HAP-1 (cell line): ENCODE results near the gene PDZK1IP1.
"Not testable (repeated sequence)": the region's sequence is repeated elsewhere in the genome, so short reads cannot be mapped to it uniquely, and the experiment has no call there.

Experiments
- DNase-seq, 2 experiments: peaks; one replicate each; pipeline ENCODE4 v3.0.0-alpha.2; 2016 to 2020; ENCODE audit warnings: low spot score in 2 of 2
- H3K27me3 ChIP-seq: fragments of 250-450 bp; sonication (Bioruptor Pico); 2 replicates; pipeline ENCODE4 v1.5.1; 2020; ENCODE audit warnings: low read depth, mild to moderate bottlenecking, moderate library complexity
- H3K36me3 ChIP-seq: fragments of 250-450 bp; sonication (Bioruptor Pico); replicated peaks from 2 replicates; pipeline ENCODE4 v1.5.1; 2020; ENCODE audit warnings: mild to moderate bottlenecking
- H3K4me1 ChIP-seq: fragments of 250-450 bp; sonication (Bioruptor Pico); 2 replicates; pipeline ENCODE4 v1.5.1; 2020; ENCODE audit warnings: mild to moderate bottlenecking
- H3K4me3 ChIP-seq: fragments of 250-450 bp; sonication (Bioruptor Pico); 2 replicates; pipeline ENCODE4 v1.5.1; 2020; ENCODE audit warnings: mild to moderate bottlenecking, moderate library complexity
- H3K9me3 ChIP-seq: fragments of 250-450 bp; sonication (Bioruptor Pico); 2 replicates; pipeline ENCODE4 v1.5.1; 2020; ENCODE audit warnings: mild to moderate bottlenecking, moderate library complexity
- in situ Hi-C: fragments of 300-500 bp; cut with MboI; formaldehyde crosslinking; loops from 3 replicates; pipeline ENCODE4 v1.14.3; 2020; ENCODE audit warnings: low sequenced_read_pairs, inconsistent platforms, mixed read lengths

The PDZK1IP1 gene

GRCh38 chr1:47198214-47198613, 8.4 kb upstream of the PDZK1IP1 start:
- Histone ChIP-seq H3K9me3 (no peaks in the 10 kb centered on the region), H3K4me1 (no peaks in the 10 kb centered on the region), H3K4me3 (no peak overlapping the region), H3K27me3 (no peaks in the 10 kb centered on the region), H3K36me3 (no peaks in the 10 kb centered on the region)
- in situ Hi-C loops = loop anchor here (10.0 kb wide), 1 partner anchor 517 kb away; no protein-coding TSS in a partner anchor
- DNase-seq = no peak

DNA sequence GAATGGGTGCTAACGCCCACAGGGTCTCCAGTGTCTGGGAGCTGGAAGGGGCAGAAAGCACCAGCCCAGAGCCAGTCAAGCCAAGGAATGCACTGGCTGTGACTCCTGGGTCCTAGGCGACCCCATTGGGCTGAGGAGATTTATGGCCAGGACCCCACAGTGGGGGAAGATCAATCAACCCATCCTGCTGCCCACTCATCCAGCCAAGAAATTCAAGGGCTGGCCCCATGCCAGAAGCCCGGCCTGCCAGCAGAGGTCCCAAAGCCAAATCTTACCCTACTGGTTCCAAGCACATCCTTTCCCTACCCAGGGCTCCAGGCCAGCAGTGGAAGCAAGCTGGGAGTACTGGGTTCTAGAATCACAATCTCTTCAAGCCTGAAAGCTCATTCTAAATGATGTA, 6.8 kb upstream of the PDZK1IP1 start:
- no peaks in the 10 kb centered on the region for H3K27me3 ChIP-seq
- in situ Hi-C loops = loop anchor here (10.0 kb wide), 1 partner anchor 518 kb away; no protein-coding TSS in a partner anchor
- no peak overlapping the region for H3K4me3 ChIP-seq
- no peaks in the 10 kb centered on the region for H3K9me3 ChIP-seq
- H3K4me1 ChIP-seq = no peaks in the 10 kb centered on the region
- H3K36me3 ChIP-seq = no peaks in the 10 kb centered on the region
- DNase-seq = no peak

GRCh38 chr1:47195981-47196380, 6.1 kb upstream of the PDZK1IP1 start:
- in situ Hi-C loops = loop anchor here (10.0 kb wide), 1 partner anchor 519 kb away; no protein-coding TSS in a partner anchor
- not testable (repeated sequence) for H3K4me3 ChIP-seq, H3K4me1 ChIP-seq, DNase-seq, H3K27me3 ChIP-seq, H3K9me3 ChIP-seq, H3K36me3 ChIP-seq

DNA sequence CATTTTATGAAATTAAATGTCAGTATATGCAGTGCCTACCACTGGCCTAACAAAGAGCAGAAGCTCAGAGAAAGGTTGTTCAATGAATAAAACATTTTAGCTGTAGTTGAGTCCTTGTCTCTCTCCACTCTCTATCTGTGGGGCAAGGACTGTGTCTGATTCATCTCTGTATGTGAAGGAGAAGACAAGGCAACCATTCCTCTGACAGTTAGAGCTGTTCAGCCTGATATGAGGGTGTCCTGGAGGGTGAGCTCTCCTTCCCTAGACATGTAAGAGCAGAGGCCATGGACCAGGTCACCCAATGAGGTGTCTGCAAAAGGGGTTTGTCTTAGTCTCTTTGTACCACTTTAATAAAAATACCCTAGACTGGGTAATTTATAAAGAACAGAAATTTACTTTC, 4.5 kb upstream of the PDZK1IP1 start:
- Histone ChIP-seq H3K4me3 (no peak overlapping the region), H3K27me3 (no peaks in the 10 kb centered on the region), H3K4me1 (no peaks in the 10 kb centered on the region), H3K36me3 (no peaks in the 10 kb centered on the region), H3K9me3 (no peaks in the 10 kb centered on the region)
- in situ Hi-C loops = loop anchor here (5.0 to 10.0 kb wide), 2 partner anchors 68 to 520 kb away; no protein-coding TSS in a partner anchor
- DNase-seq = no peak

DNA sequence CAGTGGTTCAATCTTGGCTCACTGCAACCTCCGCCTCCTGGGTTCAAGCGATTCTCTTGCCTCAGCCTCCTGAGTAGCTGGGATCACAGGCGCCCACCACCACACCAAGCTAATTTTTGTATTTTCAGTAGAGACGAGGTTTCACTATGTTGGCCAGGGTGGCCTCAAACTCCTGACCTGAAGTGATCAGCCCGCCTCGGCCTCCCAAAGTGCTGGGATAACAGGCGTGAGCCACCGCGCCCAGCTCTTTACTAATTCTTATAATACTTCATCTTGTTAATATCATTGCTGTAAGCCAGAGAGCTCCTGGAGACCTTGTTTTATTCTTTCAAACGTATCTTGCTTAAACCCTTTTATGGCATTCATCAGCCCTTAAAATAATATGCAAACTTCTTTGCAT, 3.7 kb upstream of the PDZK1IP1 start:
- not testable (repeated sequence) for DNase-seq, H3K4me1 ChIP-seq, H3K27me3 ChIP-seq, H3K4me3 ChIP-seq, H3K36me3 ChIP-seq, H3K9me3 ChIP-seq
- in situ Hi-C loops = loop anchor here (5.0 to 10.0 kb wide), 2 partner anchors 69 to 521 kb away; no protein-coding TSS in a partner anchor

DNA sequence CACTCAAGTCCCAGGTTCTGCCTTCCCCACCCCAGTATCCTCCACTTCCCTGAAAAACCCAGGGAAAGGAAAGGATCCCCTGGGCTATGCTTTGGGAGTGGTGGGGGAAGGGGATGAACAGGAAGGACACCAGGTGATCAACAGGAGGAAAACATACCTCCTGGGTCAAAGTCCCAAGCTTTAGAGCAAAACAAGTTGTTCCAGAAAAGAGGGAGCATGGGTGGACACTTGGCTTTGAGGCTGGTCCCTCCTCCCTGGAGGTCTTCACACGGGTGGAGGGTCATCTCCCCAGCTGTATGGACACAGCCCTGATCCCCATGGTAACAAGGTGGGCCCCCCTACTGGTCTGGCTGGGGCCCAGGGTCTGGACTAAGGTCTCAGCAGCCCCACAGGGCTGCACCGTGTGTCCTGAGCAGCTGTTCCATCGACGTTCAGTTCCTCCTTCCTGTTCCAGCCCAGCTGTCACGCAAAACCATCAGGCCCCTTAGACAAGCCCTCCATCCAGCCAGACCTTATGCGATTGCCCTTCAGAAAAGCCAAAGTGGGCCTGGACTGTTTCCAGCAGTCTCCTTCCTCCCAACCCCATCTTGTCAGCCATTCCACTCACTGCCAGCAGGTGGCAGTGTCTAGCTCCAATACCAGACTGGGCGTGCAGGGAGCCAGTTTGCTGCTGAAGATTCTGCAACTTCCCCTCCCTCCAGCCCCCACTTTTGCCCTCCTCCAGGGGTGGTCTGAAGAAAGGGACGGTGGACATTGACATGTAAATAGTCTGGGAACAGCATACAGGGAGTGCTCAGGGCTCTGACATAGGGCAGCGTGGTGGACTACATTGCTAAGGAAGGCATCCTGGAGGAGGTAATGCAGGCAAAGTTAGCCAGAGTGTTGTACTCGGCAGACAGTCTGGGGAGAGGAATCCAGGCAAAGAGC, 2.9 kb upstream of the PDZK1IP1 start:
- in situ Hi-C loops = loop anchor here (5.0 to 10.0 kb wide), 2 partner anchors 70 to 522 kb away; no protein-coding TSS in a partner anchor
- peak; percentile 72 to 87 for DNase-seq
- no peaks in the 10 kb centered on the region for H3K4me1 ChIP-seq

DNA sequence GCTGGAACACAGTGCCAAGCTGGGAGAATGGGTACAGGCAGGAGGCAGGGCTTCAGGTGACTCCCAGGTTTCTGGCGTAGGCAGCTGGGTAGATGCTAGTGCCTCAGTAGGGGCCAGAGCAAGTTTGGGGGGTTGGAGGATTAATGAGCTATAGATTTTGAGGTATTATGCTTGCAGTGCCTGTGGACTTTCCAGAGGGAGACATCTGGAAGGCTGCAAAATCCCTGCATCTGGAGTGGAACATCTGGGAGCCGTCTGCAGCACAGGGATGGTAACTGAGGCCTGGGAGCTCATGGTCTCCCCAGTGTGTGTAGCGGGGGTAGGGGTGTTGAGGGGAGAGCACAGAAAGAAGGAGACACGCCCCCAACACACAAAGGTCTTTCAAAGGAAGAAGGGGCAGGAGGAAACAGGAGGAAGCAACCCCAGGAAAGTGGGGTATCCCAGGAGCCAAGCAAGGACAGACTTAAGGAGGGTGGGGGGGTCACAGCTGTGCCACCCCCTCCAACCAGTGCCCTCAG, 2.2 kb upstream of the PDZK1IP1 start:
- in situ Hi-C loops = loop anchor here (5.0 to 10.0 kb wide), 2 partner anchors 70 to 523 kb away; no protein-coding TSS in a partner anchor
- no peaks in the 10 kb centered on the region for H3K36me3 ChIP-seq
- no peaks in the 10 kb centered on the region for H3K4me1 ChIP-seq
- no peaks in the 10 kb centered on the region for H3K9me3 ChIP-seq
- DNase-seq = peak in 1 of 2 experiments; percentile 5
- no peaks in the 10 kb centered on the region for H3K27me3 ChIP-seq
- H3K4me3 ChIP-seq = no peak overlapping the region

More for the DNA sequence above, 2.9 kb upstream of the PDZK1IP1 start:
- H3K9me3 ChIP-seq = no peaks in the 10 kb centered on the region
- no peak overlapping the region for H3K4me3 ChIP-seq
- H3K36me3 ChIP-seq = no peaks in the 10 kb centered on the region
- no peaks in the 10 kb centered on the region for H3K27me3 ChIP-seq

DNA sequence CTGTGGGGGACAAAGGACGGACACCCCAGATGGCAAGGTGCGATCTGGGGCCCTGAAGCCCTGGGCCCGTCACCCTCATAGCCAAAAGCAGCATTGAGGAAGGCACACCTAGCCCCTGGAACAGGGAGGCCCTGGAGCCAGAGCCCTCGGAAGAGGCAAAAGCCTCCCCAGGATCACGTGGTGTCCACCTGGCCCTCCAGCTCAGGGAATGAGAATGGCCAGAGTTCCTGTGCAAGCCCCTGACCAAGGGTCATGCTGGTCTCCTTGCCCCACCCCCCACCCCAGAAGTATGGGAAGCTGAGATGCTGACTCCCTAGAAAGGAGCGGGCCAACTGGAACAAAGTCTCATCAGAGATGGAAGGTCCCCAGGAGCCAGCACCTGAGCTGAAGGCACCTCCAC, 1.0 kb upstream of the PDZK1IP1 start:
- no peaks in the 10 kb centered on the region for H3K9me3 ChIP-seq
- H3K4me3 ChIP-seq = no peak overlapping the region
- H3K27me3 ChIP-seq = no peaks in the 10 kb centered on the region
- no peaks in the 10 kb centered on the region for H3K36me3 ChIP-seq
- no peaks in the 10 kb centered on the region for H3K4me1 ChIP-seq
- in situ Hi-C loops = loop anchor here (5.0 to 10.0 kb wide), 2 partner anchors 71 to 524 kb away; no protein-coding TSS in a partner anchor
- DNase-seq = peak in 1 of 2 experiments; percentile 2

- no peaks in the 10 kb centered on the region for H3K36me3 ChIP-seq
- in situ Hi-C loops = loop anchor here (5.0 to 10.0 kb wide), 2 partner anchors 72 to 524 kb away; no protein-coding TSS in a partner anchor
Measured at GRCh38 chr1:47190509-47190855, 646 bp upstream of the PDZK1IP1 start.

DNA sequence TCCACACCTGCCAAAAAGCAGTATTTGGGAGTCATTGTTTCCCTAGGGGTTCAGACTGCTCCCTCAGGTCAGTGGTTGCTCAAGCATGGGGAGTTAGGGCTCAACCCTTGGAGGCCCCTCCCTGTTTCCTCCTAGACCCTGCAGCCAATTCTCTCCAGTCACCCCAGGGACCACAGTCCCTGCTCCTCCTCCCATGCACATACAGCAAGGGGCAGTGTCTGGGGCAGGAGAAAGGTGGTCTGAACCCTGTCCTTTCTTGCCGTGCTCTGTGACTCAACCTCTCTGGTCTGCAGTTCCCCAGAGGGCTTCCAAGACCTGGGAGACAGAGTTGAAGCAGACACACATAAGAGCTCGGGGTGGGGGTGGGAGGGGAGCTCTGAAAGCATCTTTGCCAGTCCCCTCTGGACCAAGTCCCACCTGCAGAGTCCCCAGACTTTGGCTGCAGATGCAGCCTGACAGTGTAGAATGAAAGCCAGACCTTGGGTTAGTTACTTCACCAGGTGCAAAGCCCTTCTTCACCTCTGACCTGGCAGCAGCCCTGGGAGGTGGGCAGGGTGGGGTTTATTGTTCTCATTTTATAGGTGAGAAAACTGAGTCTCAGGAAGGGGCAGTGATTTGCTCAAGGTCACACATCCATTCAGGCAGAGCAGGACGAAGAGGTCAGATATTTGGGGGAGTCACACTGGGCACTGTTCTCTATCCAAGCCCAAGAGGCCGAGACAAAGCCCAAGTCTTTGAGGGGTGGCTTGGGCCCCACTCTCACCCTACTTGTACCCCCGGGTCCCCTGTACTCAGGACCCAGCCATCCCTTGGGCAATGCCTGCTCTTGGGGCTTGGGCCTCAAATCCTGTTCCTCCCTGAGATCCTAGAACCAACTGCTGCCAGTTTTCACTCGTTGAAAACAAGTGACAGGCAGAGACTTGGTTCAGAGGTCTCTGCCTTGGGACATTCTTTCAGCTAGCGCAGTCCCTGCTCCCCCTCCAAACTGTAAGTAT, 748 bp downstream of the PDZK1IP1 start:
- H3K36me3 ChIP-seq = no peaks in the 10 kb centered on the region
- no peaks in the 10 kb centered on the region for H3K9me3 ChIP-seq
- in situ Hi-C loops = no loop called here
- DNase-seq = peak in 1 of 2 experiments; percentile 4
- no peaks in the 10 kb centered on the region for H3K27me3 ChIP-seq
- H3K4me1 ChIP-seq = no peaks in the 10 kb centered on the region
- no peak overlapping the region for H3K4me3 ChIP-seq

More at GRCh38 chr1:47190509-47190855, 646 bp upstream of the PDZK1IP1 start:
- H3K9me3 ChIP-seq = no peaks in the 10 kb centered on the region
- no peaks in the 10 kb centered on the region for H3K27me3 ChIP-seq
- peak in 1 of 2 experiments; percentile 3 for DNase-seq
- H3K4me3 ChIP-seq = no peak overlapping the region
- H3K4me1 ChIP-seq = no peaks in the 10 kb centered on the region

GRCh38 chr1:47187926-47188250, 1.9 kb downstream of the PDZK1IP1 start:
- in situ Hi-C loops = no loop called here
- DNase-seq = no peak
- Histone ChIP-seq H3K4me1 (no peaks in the 10 kb centered on the region), H3K4me3 (no peak overlapping the region), H3K9me3 (no peaks in the 10 kb centered on the region), H3K36me3 (no peaks in the 10 kb centered on the region), H3K27me3 (no peaks in the 10 kb centered on the region)

DNA sequence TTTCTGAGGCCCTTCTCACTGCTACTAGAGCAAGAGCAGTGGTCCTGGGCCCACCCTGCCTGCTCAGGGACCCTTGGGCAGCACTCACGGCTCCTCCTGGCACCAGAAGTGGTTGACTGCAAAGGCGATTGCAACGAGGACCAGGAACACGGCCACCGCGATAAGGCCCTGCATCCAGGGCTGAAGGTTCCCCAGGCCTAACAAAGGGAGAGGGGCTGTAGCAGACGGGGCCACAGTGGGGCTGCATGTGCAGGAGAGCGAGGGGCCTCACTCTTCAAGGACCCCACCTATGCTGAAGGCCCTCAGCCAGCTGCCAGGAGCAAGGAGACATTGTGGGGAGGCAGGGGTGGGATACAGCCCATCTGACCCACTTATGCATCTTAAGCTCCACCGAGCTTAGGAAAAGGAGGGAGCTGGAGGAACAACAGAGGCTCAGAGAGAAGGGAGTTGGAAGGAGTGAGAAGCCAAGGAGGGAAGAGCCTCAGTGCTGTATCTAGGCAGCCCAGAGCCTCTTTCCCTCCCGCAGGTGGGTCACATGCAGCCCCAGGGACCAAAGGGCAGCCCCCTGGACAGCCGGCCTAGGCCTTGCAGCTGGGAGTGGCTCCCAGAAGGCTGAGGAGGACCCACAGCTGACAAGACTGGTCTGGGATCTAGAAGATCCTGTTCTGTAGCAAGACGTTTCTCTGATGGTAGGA, 2.5 kb downstream of the PDZK1IP1 start:
- DNase-seq = no peak
- in situ Hi-C loops = no loop called here

More for the DNA sequence above, 2.5 kb downstream of the PDZK1IP1 start:
- Histone ChIP-seq H3K36me3 (no peaks in the 10 kb centered on the region), H3K9me3 (no peaks in the 10 kb centered on the region), H3K4me1 (no peaks in the 10 kb centered on the region), H3K4me3 (no peak overlapping the region), H3K27me3 (no peaks in the 10 kb centered on the region)
